Measurements from ENCODE around the gene MZB1.

GRCh38 chr5:139399501-139400121 lies 9.9 kb upstream of the MZB1 start:
- TF ChIP-seq, protein P1, sequence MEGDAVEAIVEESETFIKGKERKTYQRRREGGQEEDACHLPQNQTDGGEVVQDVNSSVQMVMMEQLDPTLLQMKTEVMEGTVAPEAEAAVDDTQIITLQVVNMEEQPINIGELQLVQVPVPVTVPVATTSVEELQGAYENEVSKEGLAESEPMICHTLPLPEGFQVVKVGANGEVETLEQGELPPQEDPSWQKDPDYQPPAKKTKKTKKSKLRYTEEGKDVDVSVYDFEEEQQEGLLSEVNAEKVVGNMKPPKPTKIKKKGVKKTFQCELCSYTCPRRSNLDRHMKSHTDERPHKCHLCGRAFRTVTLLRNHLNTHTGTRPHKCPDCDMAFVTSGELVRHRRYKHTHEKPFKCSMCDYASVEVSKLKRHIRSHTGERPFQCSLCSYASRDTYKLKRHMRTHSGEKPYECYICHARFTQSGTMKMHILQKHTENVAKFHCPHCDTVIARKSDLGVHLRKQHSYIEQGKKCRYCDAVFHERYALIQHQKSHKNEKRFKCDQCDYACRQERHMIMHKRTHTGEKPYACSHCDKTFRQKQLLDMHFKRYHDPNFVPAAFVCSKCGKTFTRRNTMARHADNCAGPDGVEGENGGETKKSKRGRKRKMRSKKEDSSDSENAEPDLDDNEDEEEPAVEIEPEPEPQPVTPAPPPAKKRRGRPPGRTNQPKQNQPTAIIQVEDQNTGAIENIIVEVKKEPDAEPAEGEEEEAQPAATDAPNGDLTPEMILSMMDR (IDR thresholded peaks at IDR 0.05; ENCODE audit: low read depth, low read length, missing input control): no peak
- no peak for TF ChIP-seq YY1 (IDR thresholded peaks at IDR 0.05)
- TF ChIP-seq, protein P2, sequence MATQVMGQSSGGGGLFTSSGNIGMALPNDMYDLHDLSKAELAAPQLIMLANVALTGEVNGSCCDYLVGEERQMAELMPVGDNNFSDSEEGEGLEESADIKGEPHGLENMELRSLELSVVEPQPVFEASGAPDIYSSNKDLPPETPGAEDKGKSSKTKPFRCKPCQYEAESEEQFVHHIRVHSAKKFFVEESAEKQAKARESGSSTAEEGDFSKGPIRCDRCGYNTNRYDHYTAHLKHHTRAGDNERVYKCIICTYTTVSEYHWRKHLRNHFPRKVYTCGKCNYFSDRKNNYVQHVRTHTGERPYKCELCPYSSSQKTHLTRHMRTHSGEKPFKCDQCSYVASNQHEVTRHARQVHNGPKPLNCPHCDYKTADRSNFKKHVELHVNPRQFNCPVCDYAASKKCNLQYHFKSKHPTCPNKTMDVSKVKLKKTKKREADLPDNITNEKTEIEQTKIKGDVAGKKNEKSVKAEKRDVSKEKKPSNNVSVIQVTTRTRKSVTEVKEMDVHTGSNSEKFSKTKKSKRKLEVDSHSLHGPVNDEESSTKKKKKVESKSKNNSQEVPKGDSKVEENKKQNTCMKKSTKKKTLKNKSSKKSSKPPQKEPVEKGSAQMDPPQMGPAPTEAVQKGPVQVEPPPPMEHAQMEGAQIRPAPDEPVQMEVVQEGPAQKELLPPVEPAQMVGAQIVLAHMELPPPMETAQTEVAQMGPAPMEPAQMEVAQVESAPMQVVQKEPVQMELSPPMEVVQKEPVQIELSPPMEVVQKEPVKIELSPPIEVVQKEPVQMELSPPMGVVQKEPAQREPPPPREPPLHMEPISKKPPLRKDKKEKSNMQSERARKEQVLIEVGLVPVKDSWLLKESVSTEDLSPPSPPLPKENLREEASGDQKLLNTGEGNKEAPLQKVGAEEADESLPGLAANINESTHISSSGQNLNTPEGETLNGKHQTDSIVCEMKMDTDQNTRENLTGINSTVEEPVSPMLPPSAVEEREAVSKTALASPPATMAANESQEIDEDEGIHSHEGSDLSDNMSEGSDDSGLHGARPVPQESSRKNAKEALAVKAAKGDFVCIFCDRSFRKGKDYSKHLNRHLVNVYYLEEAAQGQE (IDR thresholded peaks at IDR 0.05): no peak
- TF ChIP-seq GABPA (IDR thresholded peaks at IDR 0.05 in 1 of 2, conservative IDR thresholded peaks at IDR 0.05 in 1 of 2): no peak
- TF ChIP-seq RAD21 (IDR thresholded peaks at IDR 0.05): no peak
- no peak for TF ChIP-seq TAF1 (conservative IDR thresholded peaks at IDR 0.05)
- TF ChIP-seq HNF4A (conservative IDR thresholded peaks at IDR 0.05): no peak
- no peak for TF ChIP-seq EGR1 (IDR thresholded peaks at IDR 0.05; ENCODE audit: low read depth in 2 of 2)
- no peak for TF ChIP-seq MAX (IDR thresholded peaks at IDR 0.05)
- no peak for TF ChIP-seq JUND (IDR thresholded peaks at IDR 0.05)
- no peak for TF ChIP-seq FOXA2 (IDR thresholded peaks at IDR 0.05)
- no peak for TF ChIP-seq ZBTB33 (IDR thresholded peaks at IDR 0.05)
